Fibroblast of villous mesenchyme (primary cell): ENCODE results near the gene SLC8A1. TPM values are rescaled to one million over a fixed set of nuclear protein-coding genes. Genes with fewer than 3 reads are reported as not detected.

Source experiments
- DNase-seq: peaks from one replicate; pipeline ENCODE4 v3.0.0-alpha.2; 2010; ENCODE audit warnings: low read depth
- H3K4me3 ChIP-seq: 2 replicates; pipeline ENCODE4 v1.5.1; 2011; ENCODE audit warnings: low read depth, mild to moderate bottlenecking, low read length
- total RNA-seq: library from RNA; depleted of rRNA; stranded (reverse); fragments of >200 nt; gene quantifications from 2 replicates; pipeline ENCODE4 v1.2.3, GENCODE V29; 2012
- TF ChIP-seq, protein P1 (sequence below): IDR thresholded peaks from 2 replicates; pipeline ENCODE4 v1.5.1; 2012; ENCODE audit warnings: low read depth, mild to moderate bottlenecking, low read length; ENCODE audit not compliant: insufficient read depth

SLC8A1 gene
- total RNA-seq, 1 donor = 98.9 TPM

DNA sequence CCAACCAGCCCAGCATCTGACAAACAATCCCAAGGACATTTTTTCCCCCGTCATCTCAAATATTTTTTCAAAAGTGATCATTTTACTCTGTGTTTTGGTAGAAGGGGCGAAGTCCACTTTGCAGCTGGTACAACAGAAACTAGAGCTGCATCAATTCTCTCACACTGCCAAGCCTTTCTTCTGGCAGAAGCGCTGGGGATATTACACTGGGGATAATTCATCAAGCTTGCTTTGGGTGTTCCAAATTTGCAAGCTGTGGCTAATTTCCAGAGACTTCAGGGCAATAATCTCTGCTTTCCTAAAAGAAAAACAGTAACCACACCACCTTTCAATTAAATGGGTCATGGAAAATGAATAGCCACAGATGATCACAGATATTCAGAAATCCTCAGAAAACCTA, 238.3 kb downstream of the SLC8A1 start:
- DNase-seq = no peak
- no peak overlapping the region for H3K4me3 ChIP-seq
- TF ChIP-seq, protein P1, sequence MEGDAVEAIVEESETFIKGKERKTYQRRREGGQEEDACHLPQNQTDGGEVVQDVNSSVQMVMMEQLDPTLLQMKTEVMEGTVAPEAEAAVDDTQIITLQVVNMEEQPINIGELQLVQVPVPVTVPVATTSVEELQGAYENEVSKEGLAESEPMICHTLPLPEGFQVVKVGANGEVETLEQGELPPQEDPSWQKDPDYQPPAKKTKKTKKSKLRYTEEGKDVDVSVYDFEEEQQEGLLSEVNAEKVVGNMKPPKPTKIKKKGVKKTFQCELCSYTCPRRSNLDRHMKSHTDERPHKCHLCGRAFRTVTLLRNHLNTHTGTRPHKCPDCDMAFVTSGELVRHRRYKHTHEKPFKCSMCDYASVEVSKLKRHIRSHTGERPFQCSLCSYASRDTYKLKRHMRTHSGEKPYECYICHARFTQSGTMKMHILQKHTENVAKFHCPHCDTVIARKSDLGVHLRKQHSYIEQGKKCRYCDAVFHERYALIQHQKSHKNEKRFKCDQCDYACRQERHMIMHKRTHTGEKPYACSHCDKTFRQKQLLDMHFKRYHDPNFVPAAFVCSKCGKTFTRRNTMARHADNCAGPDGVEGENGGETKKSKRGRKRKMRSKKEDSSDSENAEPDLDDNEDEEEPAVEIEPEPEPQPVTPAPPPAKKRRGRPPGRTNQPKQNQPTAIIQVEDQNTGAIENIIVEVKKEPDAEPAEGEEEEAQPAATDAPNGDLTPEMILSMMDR = no peak

DNA sequence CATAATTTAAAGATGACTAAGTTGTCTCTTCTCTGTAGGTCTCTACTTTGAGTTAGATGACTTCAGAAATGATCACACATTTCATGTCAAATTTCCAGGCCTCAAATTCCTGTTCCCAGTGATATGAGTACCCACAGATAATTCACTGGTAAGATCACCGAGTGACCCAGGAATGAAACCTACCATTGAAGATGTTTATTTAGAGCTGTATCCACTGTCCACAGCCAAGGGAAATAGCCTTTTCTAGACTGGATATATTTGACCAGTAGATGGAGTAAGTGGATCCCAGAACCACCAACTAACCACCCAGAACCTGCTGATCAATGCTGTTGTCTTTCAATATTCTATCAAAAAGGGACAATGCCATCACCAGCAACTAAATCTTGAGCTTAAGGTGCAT, 238.8 kb downstream of the SLC8A1 start:
- H3K4me3 ChIP-seq = no peak overlapping the region
- TF ChIP-seq, protein P1 = peak; percentile 55
- DNase-seq = peak; percentile 22

DNA sequence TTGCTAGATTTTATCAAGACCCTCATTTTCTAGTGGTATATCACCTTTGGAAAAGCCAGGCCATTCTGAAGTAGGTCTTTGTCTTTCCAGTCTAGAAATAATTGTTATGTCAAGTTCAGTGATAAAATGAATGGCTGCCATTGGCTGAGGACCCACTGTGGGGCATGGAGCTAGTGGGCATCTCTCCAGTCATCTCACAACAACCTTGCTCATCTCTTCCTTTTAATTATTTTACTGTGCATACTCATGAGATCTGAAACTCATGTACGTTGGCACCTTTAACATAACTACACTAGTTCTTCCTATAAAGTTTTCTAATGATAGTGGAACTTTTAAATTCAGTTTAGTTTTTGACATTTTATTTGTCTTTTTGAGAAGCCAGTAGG, 240.9 kb downstream of the SLC8A1 start:
- TF ChIP-seq, protein P1 = no peak
- H3K4me3 ChIP-seq = no peak overlapping the region
- no peak for DNase-seq

GRCh38 chr2:40210344-40210967, 241.4 kb downstream of the SLC8A1 start:
- no peak for DNase-seq
- TF ChIP-seq, protein P1 = no peak
- H3K4me3 ChIP-seq = no peak overlapping the region

- DNase-seq = no peak
- H3K4me3 ChIP-seq = no peak overlapping the region
- TF ChIP-seq, protein P1 = no peak
Observed at GRCh38 chr2:40209761-40210160, 242.1 kb downstream of the SLC8A1 start.

- no peak for DNase-seq
- TF ChIP-seq, protein P1 = no peak
- H3K4me3 ChIP-seq = no peak overlapping the region
Observed at GRCh38 chr2:40208463-40208862, 243.4 kb downstream of the SLC8A1 start.

DNA sequence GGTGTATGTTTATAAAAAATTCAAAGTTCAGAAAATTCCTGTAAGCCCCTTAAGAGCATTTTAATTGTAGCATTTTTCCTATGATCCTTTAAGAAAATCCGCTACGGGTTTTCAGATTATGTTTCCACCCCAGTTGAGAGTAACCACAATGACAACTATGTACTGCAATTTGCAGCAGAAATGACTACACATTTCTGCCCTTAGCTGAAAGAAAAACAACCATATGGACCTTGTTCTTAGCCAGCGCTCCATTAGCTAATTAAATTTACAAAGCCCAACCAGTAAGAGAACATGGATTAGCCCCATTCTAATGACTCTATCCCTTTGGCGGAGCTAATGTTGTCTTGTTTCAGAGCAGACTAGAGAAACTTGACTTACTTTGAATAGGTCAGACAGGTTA, 247.6 kb downstream of the SLC8A1 start:
- no peak overlapping the region for H3K4me3 ChIP-seq
- no peak for DNase-seq
- TF ChIP-seq, protein P1 = no peak
